Endothelial cell (in vitro differentiated cells): ENCODE data around the gene KMT2D. TPM values are rescaled to one million over a fixed set of nuclear protein-coding genes. Genes with fewer than 3 reads are reported as not detected.
A peak's percentile ranks its signal among the peaks of the same experiment; 100 is the strongest.

ENCODE experiments used
- DNase-seq: peaks from one replicate; pipeline ENCODE4 v3.0.0; 2021; ENCODE audit warnings: low spot score
- H3K27ac Mint-ChIP-seq: one replicate; pipeline ENCODE4 v1.8.0; 2021; ENCODE audit warnings: mixed read lengths, inconsistent platforms; ENCODE audit not compliant: unreplicated experiment
- H3K27me3 Mint-ChIP-seq: one replicate; pipeline ENCODE4 v1.8.0; 2021; ENCODE audit warnings: mild to moderate bottlenecking, moderate library complexity, mixed read lengths, inconsistent platforms; ENCODE audit not compliant: unreplicated experiment
- H3K36me3 Mint-ChIP-seq: one replicate; pipeline ENCODE4 v1.8.0; 2021; ENCODE audit warnings: mild to moderate bottlenecking, low read depth, mixed read lengths, inconsistent platforms; ENCODE audit not compliant: unreplicated experiment
- H3K4me1 Mint-ChIP-seq: one replicate; pipeline ENCODE4 v1.8.0; 2021; ENCODE audit warnings: mild to moderate bottlenecking, mixed read lengths, inconsistent platforms; ENCODE audit not compliant: unreplicated experiment
- H3K4me3 Mint-ChIP-seq: one replicate; pipeline ENCODE4 v1.8.0; 2021; ENCODE audit warnings: mild to moderate bottlenecking, mixed read lengths, inconsistent platforms; ENCODE audit not compliant: unreplicated experiment
- H3K9me3 Mint-ChIP-seq: one replicate; pipeline ENCODE4 v1.8.0; 2021; ENCODE audit warnings: mixed read lengths, inconsistent platforms; ENCODE audit not compliant: unreplicated experiment
- CTCF ChIP-seq: fragments of 200-600 bp; sonication (generic); IDR thresholded peaks from one replicate; pipeline ENCODE4 v1.5.0; 2021; ENCODE audit warnings: antibody characterized with exemption; ENCODE audit not compliant: unreplicated experiment
- total RNA-seq: library from RNA; stranded (reverse); fragmentation: NEBNext Ultra II Directional; extraction: Animal tissue kit (Norgen Biotek cat#: 25700); gene quantifications from one replicate; pipeline ENCODE4 v1.2.1, GENCODE V29; 2021; ENCODE audit not compliant: unreplicated experiment

Gene KMT2D
- total RNA-seq, 1 donor from 2014 or later: 135 TPM

- peak overlapping the region; percentile 90 for H3K27ac Mint-ChIP-seq
- no peak for TF ChIP-seq CTCF
- peaks cover 19% of the 10 kb centered on the region for H3K27me3 Mint-ChIP-seq
- DNase-seq: no peak
- peaks cover 43% of the 10 kb centered on the region for H3K36me3 Mint-ChIP-seq
- peak overlapping the region; percentile 68 for H3K4me3 Mint-ChIP-seq
- peaks cover 54% of the 10 kb centered on the region for H3K4me1 Mint-ChIP-seq
- H3K9me3 Mint-ChIP-seq: no peaks in the 10 kb centered on the region
Observed at GRCh38 chr12:49104822-49105221, 44.2 kb upstream of the KMT2D start.

GRCh38 chr12:49100380-49100779 lies 39.8 kb upstream of the KMT2D start:
- H3K4me1 Mint-ChIP-seq: peaks cover 21% of the 10 kb centered on the region
- peak overlapping the region; percentile 67 for H3K4me3 Mint-ChIP-seq
- DNase-seq: no peak
- H3K9me3 Mint-ChIP-seq: no peaks in the 10 kb centered on the region
- H3K36me3 Mint-ChIP-seq: peaks cover 62% of the 10 kb centered on the region
- TF ChIP-seq CTCF: no peak
- no peak overlapping the region for H3K27ac Mint-ChIP-seq
- H3K27me3 Mint-ChIP-seq: peaks cover 12% of the 10 kb centered on the region

GRCh38 chr12:49098703-49099102 lies 38.1 kb upstream of the KMT2D start:
- peaks cover 56% of the 10 kb centered on the region for H3K36me3 Mint-ChIP-seq
- H3K9me3 Mint-ChIP-seq: no peaks in the 10 kb centered on the region
- H3K4me3 Mint-ChIP-seq: peak overlapping the region; percentile 60
- H3K27me3 Mint-ChIP-seq: peaks cover 18% of the 10 kb centered on the region
- TF ChIP-seq CTCF: no peak
- no peak for DNase-seq
- H3K4me1 Mint-ChIP-seq: peaks cover 20% of the 10 kb centered on the region
- H3K27ac Mint-ChIP-seq: no peak overlapping the region

- H3K36me3 Mint-ChIP-seq: peaks cover 52% of the 10 kb centered on the region
- H3K27ac Mint-ChIP-seq: no peak overlapping the region
- no peaks in the 10 kb centered on the region for H3K9me3 Mint-ChIP-seq
- peak; percentile 90 for TF ChIP-seq CTCF
- H3K27me3 Mint-ChIP-seq: peaks cover 22% of the 10 kb centered on the region
- DNase-seq: peak; percentile 76
- H3K4me1 Mint-ChIP-seq: peaks cover 20% of the 10 kb centered on the region
- peak overlapping the region; percentile 60 for H3K4me3 Mint-ChIP-seq
Observed at GRCh38 chr12:49098035-49098451, 37.4 kb upstream of the KMT2D start.

- H3K4me3 Mint-ChIP-seq: no peak overlapping the region
Observed at GRCh38 chr12:49097381-49097780, 36.8 kb upstream of the KMT2D start.

More at GRCh38 chr12:49097381-49097780, 36.8 kb upstream of the KMT2D start:
- no peak for DNase-seq
- TF ChIP-seq CTCF: no peak
- Mint-ChIP-seq H3K36me3 (peaks cover 49% of the 10 kb centered on the region), H3K9me3 (no peaks in the 10 kb centered on the region), H3K27ac (no peak overlapping the region), H3K4me1 (peaks cover 21% of the 10 kb centered on the region), H3K27me3 (peaks cover 21% of the 10 kb centered on the region)
